NCI-H82 (cell line): ENCODE data around the gene IFI27L2.

Experiments used
- DNase-seq: peaks from one replicate; lab custom pipeline; 2025; lab: John Stamatoyannopoulos, UW

The IFI27L2 gene, protein sequence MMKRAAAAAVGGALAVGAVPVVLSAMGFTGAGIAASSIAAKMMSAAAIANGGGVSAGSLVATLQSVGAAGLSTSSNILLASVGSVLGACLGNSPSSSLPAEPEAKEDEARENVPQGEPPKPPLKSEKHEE

GRCh38 chr14:94129111-94129757 is at the start of gene IFI27L2:
TSS of gene IFI27L2 (minus strand) at chr14:94129604. CDS start at chr14:94129564, 40 bp downstream.
- DNase-seq: peak; percentile 81

- peak; percentile 13 for DNase-seq
These were observed 48.4 kb upstream of the IFI27L2 start for GRCh38 chr14:94177806-94178205.

GRCh38 chr14:94176808-94177207 is 47.4 kb upstream of the IFI27L2 start:
- DNase-seq: no peak

DNA sequence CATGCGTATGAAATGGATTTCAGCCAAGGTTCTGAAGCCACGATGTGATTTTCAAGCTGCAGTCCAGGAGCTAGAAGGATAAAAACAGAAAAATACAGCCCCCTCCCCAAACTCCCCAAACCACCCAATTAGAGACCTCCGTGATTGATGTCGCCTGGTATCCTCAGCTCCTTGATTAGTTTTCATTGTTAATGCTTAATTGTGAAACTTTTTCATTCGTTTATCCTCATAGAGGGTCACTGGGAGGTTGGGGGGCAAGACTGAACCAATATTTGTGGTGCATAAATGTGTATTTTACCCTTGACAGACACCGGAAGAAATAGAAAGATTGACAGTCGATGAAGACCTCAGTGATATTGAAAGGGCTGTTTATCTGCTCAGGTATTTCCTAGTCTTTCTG is 46.3 kb upstream of the IFI27L2 start:
- DNase-seq: no peak

DNA sequence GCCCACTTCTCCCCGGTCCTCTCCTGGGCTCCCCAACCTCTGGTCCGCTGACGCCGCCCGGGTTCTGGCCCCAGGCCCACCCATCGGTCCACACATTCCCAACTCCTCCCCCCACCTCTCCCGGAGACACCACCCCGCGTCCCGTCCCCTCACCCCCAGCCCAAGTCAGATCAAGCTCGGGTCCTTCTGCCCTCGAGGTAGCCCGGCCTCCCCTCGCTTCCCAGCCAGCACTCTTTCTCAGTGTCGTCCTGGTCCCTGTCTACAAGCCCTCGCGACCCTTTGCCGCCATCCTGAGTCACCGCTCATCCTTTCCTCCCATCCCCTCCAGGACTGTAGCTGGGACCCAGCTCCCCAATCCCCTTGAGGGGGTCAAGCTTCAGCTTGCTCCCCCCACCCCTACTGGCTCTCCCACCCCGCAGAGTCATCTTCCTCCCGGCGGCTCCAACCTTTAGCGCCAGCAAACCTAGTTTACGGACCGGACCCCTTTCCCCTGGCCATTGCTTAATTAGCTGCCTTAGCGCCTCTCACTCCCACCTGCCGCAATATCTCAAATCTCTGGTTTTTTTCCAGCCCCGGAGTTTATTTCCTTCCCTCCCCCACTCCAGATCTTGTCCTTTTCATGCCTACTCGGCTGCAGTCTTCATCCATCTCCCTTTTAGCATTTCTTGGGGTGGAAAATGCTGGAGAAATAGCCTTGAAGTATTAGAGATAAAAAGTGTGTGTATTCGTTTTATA is 45.8 kb upstream of the IFI27L2 start:
- DNase-seq: peak; percentile 55

GRCh38 chr14:94174604-94175010 is 45.2 kb upstream of the IFI27L2 start:
- DNase-seq: no peak

- DNase-seq: peak; percentile 96
These were observed 44.6 kb upstream of the IFI27L2 start, which contains the start of gene PPP4R4 for GRCh38 chr14:94173885-94174603. TSS of gene PPP4R4 (plus strand) at chr14:94174322. CDS start at chr14:94174466, 144 bp downstream.

GRCh38 chr14:94173471-94173884 is 44.1 kb upstream of the IFI27L2 start:
- DNase-seq: no peak

DNA sequence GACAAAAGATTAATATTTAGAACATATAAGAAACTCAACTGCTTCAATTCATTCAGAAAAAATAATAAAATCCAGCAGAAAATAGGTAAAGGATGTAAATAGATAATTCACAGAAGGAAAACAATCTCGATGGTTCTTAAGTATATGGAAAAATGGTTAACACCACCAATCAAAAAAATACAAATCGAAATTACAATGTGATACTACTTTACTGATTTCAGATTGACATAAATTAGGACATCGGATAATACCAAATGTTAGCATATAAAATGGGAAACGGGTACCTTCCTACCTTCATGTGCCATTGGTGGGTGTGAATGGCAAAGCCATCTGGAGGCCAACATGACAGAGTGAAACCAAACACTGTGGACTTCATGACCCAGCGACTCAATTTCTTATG is 43.1 kb upstream of the IFI27L2 start:
- DNase-seq: no peak

- DNase-seq: peak; percentile 15
These were observed 41.8 kb upstream of the IFI27L2 start for GRCh38 chr14:94171208-94171607.

DNA sequence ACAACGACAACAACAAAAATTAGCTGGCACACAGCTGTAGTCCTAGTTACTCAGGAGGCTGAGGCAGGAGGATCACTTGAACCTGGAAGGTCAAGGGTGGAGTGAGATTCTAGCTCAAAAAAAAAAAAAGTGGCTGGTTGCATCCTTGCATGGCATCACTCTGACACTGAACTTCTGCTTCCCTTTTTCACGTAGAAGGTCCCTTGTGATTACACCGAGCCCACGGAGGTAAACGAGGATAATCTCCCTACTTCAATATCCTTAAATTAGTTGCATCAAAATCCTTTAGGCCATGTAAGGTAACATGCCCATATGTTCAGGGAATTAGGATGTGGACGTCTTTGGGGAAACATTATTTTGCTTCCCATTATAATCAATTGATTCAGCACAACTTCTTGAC is 40.7 kb upstream of the IFI27L2 start:
- peak; percentile 87 for DNase-seq

DNA sequence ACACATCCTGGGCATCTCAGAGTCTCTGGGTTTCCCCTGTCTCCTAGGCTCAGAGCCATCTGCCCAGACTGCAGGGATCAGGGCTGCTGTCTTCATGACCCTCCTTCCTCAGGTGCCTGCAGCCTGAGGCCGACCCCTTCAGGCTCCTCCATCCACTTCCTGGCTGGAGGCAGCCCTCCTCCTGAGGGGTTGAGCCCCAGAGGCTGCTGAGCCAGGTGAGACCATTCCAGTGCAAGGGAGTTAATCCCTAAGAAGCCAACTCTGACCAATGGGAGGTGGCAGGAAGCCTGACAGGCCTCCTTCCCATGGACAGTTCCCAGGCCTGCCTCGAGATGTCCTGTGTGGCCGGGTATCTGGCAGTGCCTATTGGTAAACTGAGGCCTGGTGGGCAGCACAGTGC is 36.3 kb upstream of the IFI27L2 start:
- peak; percentile 23 for DNase-seq

- peak; percentile 18 for DNase-seq
These were observed 35.5 kb upstream of the IFI27L2 start for GRCh38 chr14:94164685-94165431.

- DNase-seq: no peak
These were observed 34.4 kb upstream of the IFI27L2 start for GRCh38 chr14:94163796-94164195.

- no peak for DNase-seq
These were observed 33.1 kb upstream of the IFI27L2 start for GRCh38 chr14:94162466-94162865.

GRCh38 chr14:94161981-94162380 is 32.6 kb upstream of the IFI27L2 start:
- peak; percentile 6 for DNase-seq

- no peak for DNase-seq
These were observed 31.7 kb upstream of the IFI27L2 start for GRCh38 chr14:94161058-94161457.

GRCh38 chr14:94158239-94158883 is 29.0 kb upstream of the IFI27L2 start:
- no peak for DNase-seq

- DNase-seq: no peak
These were observed 27.8 kb upstream of the IFI27L2 start for GRCh38 chr14:94157197-94157596.

- peak; percentile 31 for DNase-seq
These were observed 26.7 kb upstream of the IFI27L2 start for GRCh38 chr14:94156143-94156542.

DNA sequence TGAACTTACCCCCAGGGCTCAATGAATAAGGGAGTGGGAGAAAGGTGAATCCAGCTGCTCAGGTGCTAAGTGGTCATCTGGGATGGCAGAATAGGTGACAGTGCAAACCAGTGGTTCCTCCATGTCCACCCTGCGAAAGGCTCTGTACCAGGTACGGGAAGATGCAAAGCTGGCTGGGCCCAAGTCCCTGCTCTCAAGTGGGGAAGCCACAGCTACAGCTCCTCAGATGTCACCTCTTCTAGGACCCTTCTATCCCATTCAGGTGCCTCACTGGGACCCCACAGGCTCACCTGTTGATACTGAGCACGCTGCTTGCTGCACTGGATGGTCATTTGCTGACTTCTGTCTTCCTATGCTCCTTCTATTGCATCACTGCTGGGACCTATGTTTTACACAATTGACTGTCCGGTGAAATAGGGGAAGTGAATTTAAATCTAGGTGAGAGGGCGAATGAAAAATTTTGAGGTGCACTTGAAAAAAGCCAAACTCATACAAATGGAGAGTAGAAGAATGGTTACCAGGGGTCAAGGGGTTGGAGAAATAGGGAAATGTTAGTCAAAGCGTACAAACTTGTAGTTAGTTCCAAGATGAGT is 24.4 kb upstream of the IFI27L2 start:
- DNase-seq: no peak
